Activated CD8-positive, alpha-beta memory T cell treated with anti-CD3 and anti-CD28 coated beads, Interleukin-2, amount 50 U/mL, for 24 hours (primary cell): ENCODE measurements around the gene FCRLA.

Experiments
- DNase-seq: peaks from one replicate; pipeline ENCODE4 v3.0.0-alpha.2; 2020; ENCODE audit errors: extremely low read depth

The FCRLA gene

GRCh38 chr1:161731981-161732718 lies 25.1 kb downstream of the FCRLA start:
- DNase-seq: no peak

- DNase-seq: no peak
Measured at GRCh38 chr1:161733526-161733925, 26.5 kb downstream of the FCRLA start.

DNA sequence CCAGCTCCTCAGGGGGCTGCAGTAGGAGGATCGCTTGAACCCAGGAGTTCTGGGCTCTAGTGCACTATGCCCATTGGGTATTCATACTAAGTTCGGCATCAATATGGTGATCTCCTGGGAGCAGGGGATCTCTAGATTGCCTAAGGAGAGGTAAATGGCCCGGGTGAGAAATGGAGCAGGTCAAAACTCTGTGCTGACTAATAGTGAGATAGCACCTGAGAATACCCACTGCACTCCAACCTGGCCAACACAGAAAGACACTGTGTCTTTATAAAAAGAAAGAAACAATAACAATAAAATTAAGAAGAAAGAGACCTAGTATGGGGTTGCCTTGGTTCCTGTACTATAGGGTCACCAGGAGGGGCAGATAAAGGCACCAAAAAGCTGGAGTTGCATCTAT lies 28.8 kb downstream of the FCRLA start:
- no peak for DNase-seq

DNA sequence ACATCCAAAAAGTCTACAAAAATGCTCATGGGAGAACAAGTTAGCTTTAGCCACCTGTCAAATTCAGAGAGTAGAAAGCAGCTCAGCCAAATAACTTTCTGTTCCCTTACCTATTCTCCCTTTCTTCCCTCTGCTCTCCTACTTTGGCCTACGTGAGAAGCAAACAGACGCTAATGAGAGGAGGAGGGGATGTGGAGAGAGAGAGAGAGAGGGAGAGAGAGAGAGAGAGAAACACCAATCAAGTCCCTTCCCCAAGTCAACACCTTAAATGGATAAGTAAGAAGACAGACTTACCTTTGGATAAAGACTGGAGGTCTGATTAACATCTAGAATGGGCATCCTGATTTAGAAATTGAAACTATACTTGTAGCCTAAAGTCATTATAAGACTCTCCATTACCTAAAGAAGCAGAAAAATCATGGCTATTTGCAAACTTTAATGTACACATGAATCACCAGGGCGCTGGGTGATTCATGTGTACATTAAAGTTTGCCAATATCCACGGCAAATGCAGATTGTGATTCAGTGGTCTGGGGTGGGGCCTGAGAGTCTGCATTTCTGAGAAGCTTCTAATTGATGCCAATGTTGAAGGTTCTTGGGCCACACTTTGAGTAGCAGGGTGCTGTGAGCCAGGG lies 29.4 kb downstream of the FCRLA start:
- no peak for DNase-seq

DNA sequence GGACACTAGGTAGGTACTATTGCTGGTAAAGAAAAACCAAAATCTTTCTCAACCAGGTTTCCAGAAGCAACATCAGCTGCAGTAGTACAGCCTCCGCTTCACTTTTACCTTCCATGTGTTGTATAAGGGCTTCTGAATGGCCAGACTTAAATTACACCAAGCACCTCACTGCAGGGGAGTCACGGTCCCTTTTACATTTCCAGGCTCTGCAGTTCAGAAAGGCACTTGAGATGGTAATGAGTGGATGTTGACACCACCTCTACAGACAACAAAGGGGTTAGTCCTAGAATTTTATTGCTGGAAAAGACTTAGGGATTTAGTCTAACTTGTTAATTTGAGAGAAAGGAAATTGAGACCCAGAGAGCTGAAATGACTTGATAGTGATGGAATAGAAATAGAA lies 30.6 kb downstream of the FCRLA start:
- DNase-seq: no peak

DNA sequence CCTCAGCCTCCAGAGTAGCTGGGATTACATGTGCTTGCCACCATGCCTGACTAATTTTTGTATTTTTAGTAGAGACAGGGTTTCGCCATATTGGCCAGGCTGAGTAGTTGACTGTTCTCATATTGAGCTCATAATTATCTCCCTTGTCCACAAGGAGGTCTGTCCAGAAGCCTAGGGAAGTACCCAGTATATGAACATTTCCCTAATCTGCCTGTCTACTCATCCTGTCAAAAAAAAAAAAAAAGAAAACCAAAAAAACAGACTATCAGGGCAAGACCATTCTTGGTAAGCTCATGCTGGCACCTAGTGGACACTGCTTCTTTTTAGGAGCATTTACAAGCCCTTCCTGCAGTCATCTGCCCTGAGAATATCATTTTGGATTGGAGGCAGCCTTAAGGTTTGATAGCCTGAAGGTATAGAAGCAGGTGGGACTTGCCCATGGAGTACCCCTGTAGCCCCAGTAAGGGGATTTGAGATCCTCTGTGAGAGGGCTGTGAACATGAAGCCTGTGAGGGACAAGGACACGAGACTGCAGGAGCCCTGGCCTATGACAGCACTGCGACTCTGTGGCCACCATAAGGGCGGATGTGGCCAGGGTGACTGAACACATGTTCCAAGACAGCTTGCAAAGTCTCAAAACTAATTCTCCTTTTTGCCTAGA lies 31.7 kb downstream of the FCRLA start:
- no peak for DNase-seq

DNA sequence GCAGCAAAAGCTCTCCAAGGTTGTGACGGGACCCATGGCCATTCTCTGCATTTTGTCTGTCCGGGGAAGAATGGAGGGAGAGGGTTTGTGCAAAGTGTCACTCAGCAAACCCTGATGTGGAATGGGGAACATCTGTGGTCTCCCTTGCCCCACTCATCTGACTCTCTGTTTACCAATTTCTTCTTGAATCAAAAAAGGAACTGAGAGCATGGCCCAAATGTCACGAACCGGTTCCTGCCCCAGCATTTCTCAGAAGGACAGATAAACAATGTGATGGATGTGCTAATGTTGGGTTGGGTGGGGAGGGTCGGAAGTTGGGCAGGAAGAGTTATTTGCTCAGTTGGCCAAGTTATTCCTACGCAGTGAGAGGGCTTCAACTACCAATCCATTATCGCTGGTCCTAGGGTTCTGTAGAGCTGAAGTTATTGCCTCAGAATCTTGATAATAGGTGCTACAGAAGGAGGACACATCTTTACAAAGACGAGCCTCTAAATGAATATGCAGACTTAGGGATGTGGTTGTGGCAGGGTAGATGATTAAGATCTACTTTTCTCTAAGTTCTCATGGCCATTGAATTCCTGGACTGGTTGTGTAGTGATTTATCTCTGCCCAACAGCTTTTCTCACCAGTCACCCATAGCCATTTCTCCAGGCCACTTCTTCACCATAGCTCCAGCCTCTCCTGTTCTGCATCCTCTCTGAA lies 33.0 kb downstream of the FCRLA start:
- DNase-seq: no peak

DNA sequence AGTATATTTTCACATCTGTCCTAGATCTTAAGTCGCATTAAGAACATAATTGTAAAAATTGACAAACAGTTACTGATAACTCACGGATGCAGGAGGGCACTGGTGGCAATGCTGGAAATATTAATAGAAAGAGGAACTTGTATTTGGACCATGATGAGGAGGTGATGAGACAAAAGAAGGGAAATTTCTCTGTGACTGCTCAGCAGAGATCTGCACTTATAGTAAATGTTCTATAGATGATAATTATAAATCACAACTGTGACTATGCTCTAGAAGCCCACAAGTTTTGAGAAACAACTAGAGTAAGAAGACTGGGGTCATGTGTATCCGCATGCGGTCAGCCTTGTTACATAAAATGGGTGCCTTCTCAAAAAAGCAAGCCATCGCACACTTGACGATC lies 33.9 kb downstream of the FCRLA start:
- no peak for DNase-seq

- DNase-seq: no peak
Measured at GRCh38 chr1:161743231-161743630, 36.2 kb downstream of the FCRLA start.

- DNase-seq: no peak
Measured at GRCh38 chr1:161747801-161748200, 40.8 kb downstream of the FCRLA start.

DNA sequence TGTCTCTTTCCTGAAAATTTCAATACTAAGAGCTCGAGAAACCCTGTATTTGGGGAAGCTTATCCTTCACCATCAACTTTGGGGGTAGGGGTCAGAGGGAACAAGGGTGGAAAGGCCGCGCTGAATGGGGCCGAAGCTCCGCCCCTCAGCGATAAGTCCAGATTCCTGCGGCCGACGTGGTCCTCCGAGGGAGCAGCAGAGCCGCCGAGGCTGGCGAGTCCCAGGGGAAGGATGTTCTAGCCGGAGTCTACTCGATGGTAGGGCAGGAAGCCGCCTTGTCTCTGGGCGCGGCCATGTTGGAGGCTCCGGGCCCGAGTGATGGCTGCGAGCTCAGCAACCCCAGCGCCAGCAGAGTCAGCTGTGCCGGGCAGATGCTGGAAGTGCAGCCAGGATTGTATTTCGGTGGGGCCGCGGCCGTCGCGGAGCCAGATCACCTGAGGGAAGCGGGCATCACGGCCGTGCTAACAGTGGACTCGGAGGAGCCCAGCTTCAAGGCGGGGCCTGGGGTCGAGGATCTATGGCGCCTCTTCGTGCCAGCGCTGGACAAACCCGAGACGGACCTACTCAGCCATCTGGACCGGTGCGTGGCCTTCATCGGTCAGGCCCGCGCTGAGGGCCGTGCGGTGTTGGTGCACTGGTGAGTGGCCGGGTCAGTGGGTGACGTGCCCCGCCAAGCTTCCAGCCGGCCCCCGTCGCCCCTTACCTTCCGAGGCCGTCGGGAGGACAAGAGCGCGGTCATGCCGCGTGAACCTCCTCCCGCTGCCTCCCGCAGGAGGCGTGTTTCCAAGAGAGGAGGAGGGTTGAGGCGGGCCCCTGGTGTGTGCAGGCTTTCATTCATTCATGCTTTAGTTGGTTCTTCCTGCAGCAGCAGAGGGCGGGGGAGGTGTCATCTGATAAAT lies 42.7 kb downstream of the FCRLA start, which contains the start of gene DUSP12:
DUSP12 (plus strand) TSS at position 278 of the 899 bp plus-strand sequence; CDS start at position 294, 16 bp downstream.
- DNase-seq: peak; percentile 70

- no peak for DNase-seq
Measured at GRCh38 chr1:161763522-161764098, 56.6 kb downstream of the FCRLA start.
